SK-N-SH (cell line): ENCODE data around the gene PACC1. TPM values are rescaled to one million over a fixed set of nuclear protein-coding genes. Genes with fewer than 3 reads are reported as not detected.

ENCODE experiments used
- CTCF ChIA-PET: fragments of 300-600, 350-600 bp; formaldehyde crosslinking; extraction: SDS; loops from one replicate; lab custom pipeline; 2021; lab: Yijun Ruan, JAX
- POLR2A ChIA-PET: fragments of 350-600 bp; sonication (Branson Sonifier 250); formaldehyde crosslinking; extraction: SDS; loops from one replicate; lab custom pipeline; 2020; ENCODE audit warnings: antibody characterized with exemption, inconsistent platforms; lab: Yijun Ruan, JAX
- DNase-seq: peaks from one replicate; pipeline ENCODE4 v3.0.0; 2012
- H2AFZ ChIP-seq: fragments of 200-600 bp; sonication (generic); 2 replicates; pipeline ENCODE4 v1.8.1; 2016; ENCODE audit warnings: antibody characterized with exemption, mild to moderate bottlenecking, low read depth
- H3F3A ChIP-seq: fragments of 200-600 bp; sonication (generic); replicated peaks from 2 replicates; pipeline ENCODE3; 2016; ENCODE audit warnings: antibody characterized with exemption, mild to moderate bottlenecking; ENCODE audit not compliant: insufficient read depth
- H3K27ac ChIP-seq, 2 experiments: fragments of 200-500 bp in 1 of 2; fragments of 200-600 bp in 1 of 2; sonication (Bioruptor generic) in 1 of 2; sonication (generic), shearing (Covaris generic) in 1 of 2; 2 replicates each; pipeline versions ENCODE4 v1.5.1 to v1.6.1; 2014 to 2016; ENCODE audit warnings: low read depth in 2 of 2, inconsistent platforms in 1 of 2, low read length in 1 of 2, mild to moderate bottlenecking in 1 of 2, mixed read lengths in 1 of 2
- H3K27me3 ChIP-seq: fragments of 200-600 bp; sonication (generic), shearing (Covaris generic); 2 replicates; pipeline ENCODE4 v1.6.1; 2016; ENCODE audit warnings: mixed run types; ENCODE audit not compliant: insufficient read depth
- H3K36me3 ChIP-seq, 2 experiments: fragments of 200-500 bp in 1 of 2; fragments of 200-600 bp in 1 of 2; sonication (Bioruptor generic) in 1 of 2; sonication (generic) in 1 of 2; replicated peaks in 1 of 2; 2 replicates each; pipeline versions ENCODE3 to v1.5.1; 2014 to 2016; ENCODE audit warnings: low read length in 1 of 2, mild to moderate bottlenecking in 1 of 2; ENCODE audit not compliant: insufficient read depth in 2 of 2, control insufficient read depth in 1 of 2
- H3K4me1 ChIP-seq, 2 experiments: fragments of 200-500 bp in 1 of 2; fragments of 200-600 bp in 1 of 2; sonication (Bioruptor generic) in 1 of 2; sonication (generic), shearing (Covaris generic) in 1 of 2; 2 replicates each; pipeline versions ENCODE4 v1.5.1 to v1.6.1; 2014 to 2016; ENCODE audit warnings: low read depth in 1 of 2, low read length in 1 of 2, mixed run types in 1 of 2; ENCODE audit not compliant: insufficient read depth in 2 of 2, control insufficient read depth in 1 of 2
- H3K4me2 ChIP-seq: fragments of 200-600 bp; sonication (generic), shearing (Covaris generic); 2 replicates; pipeline ENCODE4 v1.6.1; 2017; ENCODE audit warnings: mixed run types
- H3K4me3 ChIP-seq, 2 experiments: fragments of 200-500 bp in 1 of 2; fragments of 200-600 bp in 1 of 2; sonication (Bioruptor generic) in 1 of 2; sonication (generic), shearing (Covaris generic) in 1 of 2; 2 replicates each; pipeline versions ENCODE4 v1.5.1 to v1.8.1; 2014 to 2016; ENCODE audit warnings: low read depth in 2 of 2, inconsistent platforms in 1 of 2, low read length in 1 of 2, mild to moderate bottlenecking in 1 of 2, mixed read lengths in 1 of 2, moderate library complexity in 1 of 2
- H3K79me2 ChIP-seq: fragments of 200-600 bp; sonication (generic); 2 replicates; pipeline ENCODE4 v1.8.1; 2017; ENCODE audit warnings: mild to moderate bottlenecking; ENCODE audit not compliant: insufficient read depth
- H3K9ac ChIP-seq: fragments of 200-600 bp; sonication (generic); 2 replicates; pipeline ENCODE4 v1.6.1; 2017; ENCODE audit warnings: mixed run types
- H3K9me2 ChIP-seq: fragments of 200-600 bp; sonication (generic); 2 replicates; pipeline ENCODE4 v1.6.1; 2017; ENCODE audit warnings: mixed run types
- H3K9me3 ChIP-seq: fragments of 200-600 bp; sonication (generic); 2 replicates; pipeline ENCODE4 v1.6.1; 2017; ENCODE audit warnings: mixed run types, mild to moderate bottlenecking, moderate library complexity
- H4K20me1 ChIP-seq: fragments of 200-600 bp; sonication (generic); 2 replicates; pipeline ENCODE4 v1.6.1; 2017; ENCODE audit warnings: mild to moderate bottlenecking, mixed run types; ENCODE audit not compliant: insufficient read depth
- CHD2 ChIP-seq: fragments of 150-350 bp; IDR thresholded peaks from 2 replicates; pipeline ENCODE4 v1.6.1; 2018; ENCODE audit warnings: low read length; ENCODE audit not compliant: partially characterized antibody
- ELF1 ChIP-seq: IDR thresholded peaks from 2 replicates; pipeline ENCODE4 v1.4.0; 2012
- FOXJ3 ChIP-seq: sonication (generic); formaldehyde crosslinking; IDR thresholded peaks from 2 replicates; pipeline ENCODE4 v1.5.1; 2020; ENCODE audit warnings: mild to moderate bottlenecking, missing genetic modification reagents
- FOXM1 ChIP-seq: IDR thresholded peaks from 2 replicates; pipeline ENCODE4 v1.4.0; 2012; ENCODE audit warnings: low read depth, mild to moderate bottlenecking
- GABPA ChIP-seq: IDR thresholded peaks from 2 replicates; pipeline ENCODE4 v1.4.0; 2012; ENCODE audit warnings: low read depth, mild to moderate bottlenecking
- MAX ChIP-seq: IDR thresholded peaks from 2 replicates; pipeline ENCODE4 v1.4.0; 2012; ENCODE audit warnings: low read depth
- MEF2A ChIP-seq: IDR thresholded peaks from 2 replicates; pipeline ENCODE4 v1.4.0; 2012; ENCODE audit warnings: low read depth, borderline replicate concordance
- NRF1 ChIP-seq: IDR thresholded peaks from 2 replicates; pipeline ENCODE4 v1.6.1; 2012; ENCODE audit warnings: low read depth, mild to moderate bottlenecking, low read length
- REST ChIP-seq: IDR thresholded peaks from 2 replicates; pipeline ENCODE4 v1.6.1; 2012; ENCODE audit warnings: mild to moderate bottlenecking, low read depth, low read length, moderate library complexity
- RFX5 ChIP-seq: IDR thresholded peaks from 2 replicates; pipeline ENCODE4 v1.6.1; 2012; ENCODE audit warnings: mild to moderate bottlenecking, improper control_type of control experiment, low read length
- SMC3 ChIP-seq: IDR thresholded peaks from 2 replicates; pipeline ENCODE4 v1.6.1; 2012; ENCODE audit warnings: low read depth, low read length, improper control_type of control experiment
- TCF12 ChIP-seq: IDR thresholded peaks from 2 replicates; pipeline ENCODE4 v1.4.0; 2012
- USF1 ChIP-seq: IDR thresholded peaks from 2 replicates; pipeline ENCODE4 v1.4.0; 2012; ENCODE audit warnings: low read depth, borderline replicate concordance
- USF2 ChIP-seq: fragments of 150-350 bp; IDR thresholded peaks from 2 replicates; pipeline ENCODE4 v1.6.1; 2017; ENCODE audit warnings: antibody characterized with exemption, low read length, low read depth, borderline replicate concordance
- WGBS: methylation state at CpG from one replicate; pipeline ENCODE4 v1.1.6; 2017; ENCODE audit warnings: low lambda C conversion rate; 5-methylcytosine and 5-hydroxymethylcytosine counted together
- polyA plus RNA-seq, 3 experiments: library from polyadenylated mRNA; depleted of rRNA; stranded (reverse); fragments of >200 nt; gene quantifications; 2 replicates each; pipeline ENCODE4 v1.2.3, GENCODE V29; 2012

The PACC1 gene
- polyA plus RNA-seq, 1 of the 3 experiments (the other 2 are of a cell fraction): 23.1 TPM

GRCh38 chr1:212364985-212365384, 49.7 kb downstream of the PACC1 start:
- no peak for DNase-seq
- Histone ChIP-seq H3K9me3 (no peaks in the 10 kb centered on the region), H3K4me3 (no peak overlapping the region), H3K79me2 (no peaks in the 10 kb centered on the region), H3K27ac (no peak overlapping the region), H3K4me2 (no peak overlapping the region), H3K4me1 (no peaks in the 10 kb centered on the region), H3K36me3 (peaks cover 16 to 45% of the 10 kb centered on the region in 2 experiments)
- CTCF ChIA-PET: interaction anchor here (1.3 to 5.7 kb wide), 4 partner anchors 62 to 330 kb away, joined by 3 to 42 read pairs (median 10); partner anchors contain the start of genes DTL and INTS7
- POLR2A ChIA-PET: interaction anchor here (0.6 kb wide), 1 partner anchor 230 kb away, joined by 3 read pairs; no protein-coding TSS in a partner anchor
- 98% methylated on average over 7 of the region's 7 CpGs for WGBS
- TF ChIP-seq USF1: no peak
- TF ChIP-seq FOXM1: no peak
- TF ChIP-seq NRF1: no peak
- no peak for TF ChIP-seq USF2
- TF ChIP-seq CHD2: no peak
- TF ChIP-seq MAX: no peak
- no peak for TF ChIP-seq REST
- no peak for TF ChIP-seq RFX5
- TF ChIP-seq FOXJ3 (CRISPR knock-in tag): no peak
- TF ChIP-seq ELF1: no peak
- TF ChIP-seq GABPA: no peak
- TF ChIP-seq TCF12: no peak
- TF ChIP-seq MEF2A: no peak
- TF ChIP-seq SMC3: no peak
- TF ChIP-seq, all 33 proteins: peak for 0
- Histone ChIP-seq H3K9ac (no peak overlapping the region), H3K27me3 (no peaks in the 10 kb centered on the region), H4K20me1 (no peaks in the 10 kb centered on the region), H3F3A (no peaks in the 10 kb centered on the region), H2AFZ (no peak overlapping the region), H3K9me2 (no peaks in the 10 kb centered on the region)
